NK-92 (cell line): ENCODE data around the gene ARPC3.
A peak's percentile ranks its signal among the peaks of the same experiment; 100 is the strongest.
"Not testable (repeated sequence)": the region's sequence is repeated elsewhere in the genome, so short reads cannot be mapped to it uniquely, and the experiment has no call there.

Source experiments
- DNase-seq: peaks from one replicate; lab custom pipeline; 2025; ENCODE audit not compliant: unreplicated experiment; lab: John Stamatoyannopoulos, UW

The ARPC3 gene

GRCh38 chr12:110420644-110421043 lies 29.5 kb downstream of the ARPC3 start:
- DNase-seq, result not testable (repeated sequence)

DNA sequence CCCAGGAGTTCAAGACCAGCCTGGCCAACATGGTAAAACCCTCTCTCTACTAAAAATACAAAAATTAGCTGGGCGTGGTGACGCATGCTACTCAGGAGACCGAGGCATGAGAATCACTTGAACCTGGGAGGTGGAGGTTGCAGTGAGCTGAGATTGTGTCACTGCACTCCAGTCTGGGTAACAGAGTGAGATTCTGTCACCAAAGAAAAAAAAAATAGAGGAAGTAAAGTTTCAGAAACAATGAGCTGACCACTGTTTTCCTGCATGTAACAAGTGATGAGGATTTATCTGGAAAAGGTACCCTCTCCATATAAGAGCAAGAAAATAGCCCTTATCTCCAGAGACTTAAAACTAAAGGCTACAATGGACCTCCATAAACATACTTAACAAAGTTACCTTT lies 33.0 kb downstream of the ARPC3 start:
- DNase-seq, result not testable (repeated sequence)

GRCh38 chr12:110410086-110410485 lies 40.1 kb downstream of the ARPC3 start:
- not testable (repeated sequence) for DNase-seq

DNA sequence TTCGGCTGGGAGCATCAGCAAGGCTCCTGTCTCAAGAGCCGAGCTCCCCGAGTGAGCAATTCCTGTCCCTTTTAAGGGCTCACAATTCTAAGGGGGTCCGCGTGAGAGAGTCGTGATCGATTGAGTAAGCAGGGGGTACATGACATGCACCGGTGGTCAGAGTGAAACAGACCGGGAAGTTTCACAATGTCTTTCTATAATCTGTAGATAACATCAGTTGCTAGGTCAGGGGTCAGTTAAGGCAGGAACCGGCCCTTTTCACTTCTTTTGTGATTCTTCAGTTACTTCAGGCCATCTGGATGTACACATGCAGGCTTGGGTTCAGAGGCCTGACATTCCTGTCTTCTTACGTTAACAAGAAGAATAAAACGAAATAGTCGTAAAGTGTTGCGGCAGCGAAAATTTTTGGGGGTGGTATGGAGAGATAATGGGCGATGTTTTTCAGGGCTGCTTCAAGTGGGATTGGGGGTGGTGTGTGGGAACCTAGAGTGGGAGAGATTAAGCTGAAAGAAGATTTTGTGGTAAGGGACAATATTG lies 44.9 kb downstream of the ARPC3 start:
- not testable (repeated sequence) for DNase-seq

GRCh38 chr12:110403976-110404682 lies 46.0 kb downstream of the ARPC3 start:
- DNase-seq, result peak; percentile 6

DNA sequence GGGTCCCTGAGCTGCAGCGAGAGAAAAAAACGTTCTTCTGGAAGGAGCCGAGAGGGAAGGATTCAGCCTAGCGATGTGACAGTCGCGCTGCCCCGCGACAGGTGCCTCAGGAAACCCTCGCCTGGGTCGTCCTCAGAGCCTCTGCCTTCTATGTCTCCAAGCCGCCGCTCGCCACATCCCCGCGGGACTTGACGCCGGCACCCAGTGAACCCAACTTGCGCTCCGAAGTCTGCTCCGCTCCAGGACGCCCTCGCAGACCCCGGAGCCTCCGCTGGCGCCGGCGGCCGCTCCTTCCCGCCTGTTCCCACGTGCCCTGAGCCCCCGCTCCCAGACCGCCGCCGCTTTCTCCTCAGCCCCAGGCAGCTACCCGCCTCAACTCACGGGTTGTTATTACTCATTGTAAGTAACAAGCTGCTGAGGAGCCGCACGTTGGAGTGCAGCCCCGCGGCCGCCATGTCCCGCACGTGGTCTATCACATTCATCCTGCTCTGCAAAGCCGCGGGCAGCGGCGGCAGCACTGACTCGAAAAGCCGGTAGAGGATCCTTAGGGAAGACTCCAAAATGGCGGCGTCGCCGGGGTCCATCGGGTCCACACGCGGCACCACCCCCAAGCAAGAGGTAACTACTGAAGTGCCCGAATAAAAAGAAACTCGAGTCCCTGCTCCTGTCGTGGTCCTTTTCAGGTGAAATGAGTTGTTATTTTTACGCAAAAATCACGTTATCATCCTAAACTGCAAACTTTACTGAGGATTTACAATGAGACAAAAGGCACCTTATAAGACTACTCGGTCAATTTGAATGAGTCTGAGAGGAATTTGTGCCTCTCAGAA lies 46.8 kb downstream of the ARPC3 start, which contains the start of gene ANAPC7:
Gene ANAPC7, minus strand, starts transcription at position 563 of the 830 bp plus-strand sequence. Its CDS starts 81 bp downstream, at position 482.
- peak; percentile 41 for DNase-seq
